Muscle of arm (tissue), 12 donors: Measurements from ENCODE around the gene DHX58. TPM values are rescaled to one million over a fixed set of nuclear protein-coding genes. Genes with fewer than 3 reads are reported as not detected.

Source experiments
- DNase-seq: peaks from one replicate; pipeline ENCODE4 v3.0.0-alpha.2; 2013
- polyA plus RNA-seq, 12 donors: library from polyadenylated mRNA; unstranded; fragments of 120-200 nt; gene quantifications; one replicate each; pipeline ENCODE4 v1.2.1, GENCODE V29; 2013; ENCODE audit not compliant: insufficient read length in 12 of 12

Gene DHX58
- polyA plus RNA-seq, 12 donors: 2.3 to 12.1 (median 5.3) TPM; not detected in 1

DNA sequence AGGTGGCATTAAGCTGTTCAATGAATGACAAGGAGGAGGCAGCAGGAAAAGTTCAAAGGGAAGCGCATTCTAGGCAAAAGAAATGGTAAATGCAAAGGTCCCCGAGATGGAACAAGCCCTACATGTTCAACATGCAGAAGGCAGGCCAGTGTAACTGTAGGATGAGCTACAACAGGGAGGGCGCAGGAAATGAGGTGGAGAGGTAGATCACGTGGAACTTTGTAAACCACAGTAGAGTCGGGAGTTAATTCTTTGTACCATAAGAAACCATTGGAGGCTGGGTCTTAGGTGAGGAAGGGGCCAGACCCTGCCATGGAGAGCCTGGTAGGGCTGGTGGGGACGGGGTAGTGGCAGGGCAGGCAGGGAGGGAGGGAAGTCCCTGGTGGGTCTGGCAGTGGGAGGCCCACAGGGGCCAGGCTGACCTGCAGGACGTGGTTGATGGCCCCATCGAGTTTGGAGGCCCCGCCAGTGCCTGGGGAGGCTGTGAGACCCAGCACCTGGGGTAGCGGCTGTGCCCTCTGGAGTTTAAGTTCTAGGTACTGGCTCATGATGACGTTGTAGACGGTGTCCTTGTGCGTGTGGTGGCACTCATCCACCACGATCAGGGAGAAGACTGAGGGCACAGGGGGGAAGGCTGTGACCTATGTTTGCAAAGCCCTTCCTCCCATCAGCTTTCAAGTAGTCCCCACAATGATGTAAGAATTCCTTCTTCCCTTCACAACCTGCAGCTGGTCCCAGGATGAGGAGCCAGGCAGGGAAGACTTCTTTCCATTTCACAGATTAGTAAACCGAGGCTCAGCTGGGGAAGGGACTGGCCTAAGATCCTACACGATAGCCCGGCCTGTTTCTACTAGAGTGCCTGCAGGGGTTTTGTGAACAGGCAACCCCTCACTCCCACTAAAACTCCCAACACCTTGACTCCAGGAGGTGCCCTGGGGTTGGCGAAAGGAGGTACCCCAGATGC is 1.9 kb downstream of the DHX58 start:
- no peak for DNase-seq

DNA sequence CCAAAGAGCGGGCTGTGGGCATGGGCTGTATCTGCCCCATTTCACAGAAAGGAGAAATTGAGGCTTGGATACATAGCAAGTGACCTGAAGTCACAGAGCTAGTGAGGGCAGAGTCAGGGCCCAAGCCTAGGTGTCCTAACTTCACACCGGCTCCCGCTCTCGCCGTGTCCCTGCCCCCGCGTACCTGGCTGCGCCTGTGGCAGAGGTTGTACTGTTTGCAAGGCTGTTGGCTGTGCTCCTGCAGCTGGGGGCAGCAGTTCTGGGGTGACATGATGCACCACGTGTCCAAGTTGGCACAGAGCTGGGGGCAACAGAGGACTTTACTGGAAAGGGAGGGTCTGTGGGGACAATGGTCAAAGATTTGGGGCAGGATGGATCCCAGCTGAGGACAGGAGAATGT is 3.4 kb downstream of the DHX58 start:
- DNase-seq: no peak

DNA sequence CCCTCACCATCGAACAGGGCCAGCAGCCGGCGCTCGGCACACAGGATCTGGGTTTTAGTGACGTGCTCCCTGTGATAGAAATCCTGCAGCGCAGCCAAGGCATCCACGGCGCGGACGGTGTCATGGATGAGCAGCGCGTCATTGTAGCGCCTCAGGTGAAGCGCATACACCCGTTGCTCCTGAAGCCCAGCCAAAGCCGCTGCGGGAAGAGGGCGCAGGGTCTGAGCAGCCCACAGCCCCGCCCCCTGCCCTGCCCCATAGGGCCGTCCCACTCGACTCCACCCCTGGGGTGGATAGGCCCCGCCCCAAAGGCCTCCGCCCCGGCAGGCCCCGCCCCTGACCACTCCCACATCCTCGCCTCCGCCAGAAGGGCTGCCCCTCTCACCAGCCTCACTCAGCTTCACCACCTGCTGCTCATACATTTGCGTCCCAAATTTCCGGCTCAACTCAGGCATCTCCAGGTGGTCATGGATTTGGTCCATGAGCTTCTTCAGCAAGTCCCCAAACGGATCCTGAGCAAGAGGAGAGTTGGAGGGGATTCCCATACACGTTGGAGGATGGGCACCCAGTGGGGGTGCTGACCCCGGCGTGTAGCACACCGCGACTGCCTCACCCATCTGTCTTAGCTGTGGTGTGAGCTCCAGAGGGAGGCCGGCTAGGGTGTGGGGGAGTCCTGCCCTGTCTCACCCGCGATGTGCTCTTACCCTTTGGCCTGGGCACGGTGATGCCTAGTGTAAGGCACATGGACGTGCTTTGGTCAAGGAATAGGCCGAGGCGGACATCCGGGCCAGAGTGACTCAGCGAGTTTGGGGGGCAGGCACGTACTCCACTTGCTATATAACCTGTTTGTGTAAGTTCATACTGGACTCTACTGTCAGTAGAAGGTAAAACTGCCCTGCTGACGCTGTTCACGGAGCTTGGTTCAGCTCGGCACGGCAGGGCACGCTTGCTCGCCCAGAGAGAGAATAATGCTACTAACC is 4.6 kb downstream of the DHX58 start:
- no peak for DNase-seq

DNA sequence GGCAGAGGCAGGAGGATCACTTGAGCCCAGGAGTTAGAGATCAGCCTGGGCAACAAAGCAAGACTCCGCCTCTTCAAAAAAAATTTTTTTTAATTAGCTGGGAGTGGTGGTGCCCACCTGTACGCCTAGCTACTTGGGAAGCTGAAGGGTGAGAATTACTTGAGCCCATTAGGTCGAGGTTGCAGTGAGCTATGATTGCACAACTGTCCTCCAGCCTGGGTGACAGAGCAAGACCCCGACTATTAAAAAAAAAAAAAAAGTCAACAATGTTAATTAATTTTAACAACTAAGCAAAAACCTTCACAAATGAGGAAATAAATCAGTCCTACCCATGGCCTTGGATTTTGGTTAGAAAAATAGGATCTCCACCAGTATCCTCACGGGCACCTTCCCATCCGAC is 5.4 kb downstream of the DHX58 start:
- no peak for DNase-seq

DNA sequence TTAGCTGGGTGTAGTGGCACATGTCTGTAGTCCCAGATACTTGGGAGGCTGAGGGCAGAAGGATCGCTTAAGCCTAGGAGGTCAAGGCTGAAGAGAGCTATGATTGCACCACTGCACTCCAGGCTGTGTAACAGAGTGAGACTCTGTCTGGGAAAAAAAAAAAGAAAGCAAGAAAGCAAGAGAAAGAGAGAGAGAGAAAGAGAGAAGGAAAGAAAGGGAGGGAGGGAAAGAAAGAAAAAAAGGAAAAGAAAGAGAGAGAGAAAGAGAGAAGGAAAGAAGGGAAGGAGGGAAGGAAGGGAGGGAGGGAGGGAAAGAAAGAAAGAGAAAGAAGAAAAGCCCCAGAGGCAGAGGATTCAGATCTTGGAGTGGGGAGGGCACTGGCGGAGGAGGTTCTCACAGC is 6.5 kb downstream of the DHX58 start:
- DNase-seq: no peak

DNA sequence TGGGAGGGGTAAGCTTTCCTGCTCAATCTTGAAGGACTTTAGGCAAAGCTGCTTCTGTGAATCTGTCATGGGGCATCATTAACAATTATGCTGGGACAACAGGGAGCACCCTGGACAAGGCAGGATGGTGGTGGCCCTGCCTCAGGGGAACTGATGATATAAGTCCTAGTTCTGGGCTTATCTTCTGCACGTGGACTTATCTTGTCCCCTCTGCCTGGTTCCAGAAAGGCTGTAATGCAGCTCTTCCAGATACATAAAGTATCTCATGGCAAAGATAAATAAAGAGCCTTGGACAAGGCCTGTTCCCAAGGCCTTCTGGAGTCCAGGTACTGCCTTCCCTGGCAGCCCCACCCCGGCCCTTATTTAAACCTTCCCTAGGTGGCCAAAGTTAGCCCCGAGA is 8.2 kb downstream of the DHX58 start:
- no peak for DNase-seq

DNA sequence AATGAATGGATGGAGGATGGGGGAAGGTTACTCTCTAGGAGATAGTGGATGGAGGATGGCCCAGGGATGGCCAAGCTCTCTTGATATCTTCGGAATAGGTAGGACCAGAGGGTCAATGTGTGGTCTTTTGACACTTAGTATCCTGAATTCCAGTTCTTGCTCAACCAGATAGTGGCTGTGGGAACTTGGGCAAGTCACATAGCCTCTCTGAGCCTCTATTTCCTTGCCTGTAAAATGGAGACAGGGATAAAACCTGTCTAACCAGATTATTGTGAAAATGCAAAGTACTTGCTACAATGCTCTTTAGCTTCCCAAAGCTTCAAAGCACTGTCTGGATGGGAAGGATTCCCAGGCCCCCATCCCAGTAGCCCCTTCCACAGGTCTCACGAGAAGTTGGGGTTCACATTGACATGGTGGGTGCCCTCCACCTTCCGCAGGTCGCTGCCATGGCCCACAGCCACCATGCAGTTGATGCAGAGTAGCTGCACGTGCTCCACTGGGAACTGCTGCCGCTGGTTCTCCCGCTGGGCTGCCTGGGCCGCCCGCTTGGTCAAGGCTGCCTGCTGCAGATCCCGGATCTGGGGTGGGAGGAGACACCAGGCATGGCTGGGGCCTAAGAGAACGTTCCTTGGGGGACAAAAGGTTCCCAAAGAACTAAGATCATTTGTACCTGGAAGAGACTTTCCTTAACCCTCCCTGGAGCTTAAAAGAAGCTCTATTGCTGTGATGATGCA is 9.1 kb downstream of the DHX58 start:
- no peak for DNase-seq

DNA sequence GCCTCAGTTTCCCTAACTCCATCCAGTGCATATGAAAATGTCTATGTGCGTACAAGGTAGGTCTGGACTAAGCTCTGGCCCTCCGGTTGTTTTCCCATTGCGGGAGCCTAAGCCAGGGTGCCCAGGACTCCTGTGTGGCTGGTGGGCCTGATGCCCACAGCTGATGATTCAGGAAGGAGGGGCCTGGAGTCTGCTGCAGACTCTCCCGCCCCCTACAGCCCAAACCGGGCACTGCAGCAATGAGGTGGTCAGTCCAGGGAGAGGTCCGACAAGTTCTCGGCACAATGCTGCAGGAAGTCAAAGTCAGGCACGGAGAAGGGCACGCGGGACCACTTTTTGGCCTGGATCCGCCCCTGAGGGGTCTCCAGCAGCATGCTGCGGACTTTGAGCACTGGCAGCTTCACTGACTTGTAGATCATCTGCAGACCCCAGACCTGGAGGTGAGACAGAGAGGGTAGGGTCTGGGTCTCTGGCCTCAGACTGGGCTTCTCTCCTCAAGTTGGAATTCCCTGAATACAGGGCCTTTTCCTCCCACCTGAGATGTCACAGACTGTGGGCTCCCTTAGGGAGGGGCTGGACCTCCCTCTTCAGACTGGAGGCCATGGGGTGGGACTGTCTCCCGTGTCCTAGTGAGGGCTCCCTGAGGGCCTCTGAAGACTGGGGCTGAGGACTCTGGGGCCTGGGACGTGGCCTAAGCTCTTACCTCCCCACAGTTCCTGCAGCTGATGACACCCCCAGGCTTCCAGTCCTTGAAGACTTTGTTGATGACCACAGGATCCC is 10.8 kb downstream of the DHX58 start:
- DNase-seq: peak; percentile 54

DNA sequence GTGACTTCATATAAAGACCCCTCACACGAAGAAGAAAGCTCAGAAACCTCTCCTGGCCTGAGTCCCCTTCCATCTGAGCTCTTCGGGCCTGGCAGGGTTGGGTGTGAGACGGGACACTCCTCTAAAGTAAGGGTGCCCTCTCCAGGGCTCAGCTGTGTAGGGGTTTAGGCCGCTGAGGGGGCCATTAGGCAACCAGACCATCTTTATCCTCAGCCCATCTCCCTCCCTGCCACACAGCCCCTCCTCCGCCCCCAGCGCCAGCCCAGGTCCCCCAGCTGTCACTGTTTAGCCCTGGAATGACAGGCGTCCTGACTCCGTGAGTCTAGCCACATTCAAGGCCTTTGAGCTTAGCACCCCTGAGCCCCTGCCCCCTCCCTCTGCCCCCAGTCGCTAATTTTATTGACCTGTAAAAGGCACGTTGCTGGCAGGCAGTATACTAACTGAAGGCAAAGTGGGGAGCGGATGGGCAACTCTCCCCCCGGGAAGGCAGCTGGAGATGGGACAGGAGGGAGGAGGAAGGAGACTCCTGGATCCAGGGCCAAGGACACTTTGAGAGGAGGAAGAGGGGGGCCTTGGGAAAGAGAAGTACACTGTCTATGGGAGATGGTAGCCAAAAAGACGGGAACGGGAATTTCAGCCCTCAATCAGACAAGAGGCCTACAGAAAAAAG is 13.6 kb downstream of the DHX58 start:
- no peak for DNase-seq

DNA sequence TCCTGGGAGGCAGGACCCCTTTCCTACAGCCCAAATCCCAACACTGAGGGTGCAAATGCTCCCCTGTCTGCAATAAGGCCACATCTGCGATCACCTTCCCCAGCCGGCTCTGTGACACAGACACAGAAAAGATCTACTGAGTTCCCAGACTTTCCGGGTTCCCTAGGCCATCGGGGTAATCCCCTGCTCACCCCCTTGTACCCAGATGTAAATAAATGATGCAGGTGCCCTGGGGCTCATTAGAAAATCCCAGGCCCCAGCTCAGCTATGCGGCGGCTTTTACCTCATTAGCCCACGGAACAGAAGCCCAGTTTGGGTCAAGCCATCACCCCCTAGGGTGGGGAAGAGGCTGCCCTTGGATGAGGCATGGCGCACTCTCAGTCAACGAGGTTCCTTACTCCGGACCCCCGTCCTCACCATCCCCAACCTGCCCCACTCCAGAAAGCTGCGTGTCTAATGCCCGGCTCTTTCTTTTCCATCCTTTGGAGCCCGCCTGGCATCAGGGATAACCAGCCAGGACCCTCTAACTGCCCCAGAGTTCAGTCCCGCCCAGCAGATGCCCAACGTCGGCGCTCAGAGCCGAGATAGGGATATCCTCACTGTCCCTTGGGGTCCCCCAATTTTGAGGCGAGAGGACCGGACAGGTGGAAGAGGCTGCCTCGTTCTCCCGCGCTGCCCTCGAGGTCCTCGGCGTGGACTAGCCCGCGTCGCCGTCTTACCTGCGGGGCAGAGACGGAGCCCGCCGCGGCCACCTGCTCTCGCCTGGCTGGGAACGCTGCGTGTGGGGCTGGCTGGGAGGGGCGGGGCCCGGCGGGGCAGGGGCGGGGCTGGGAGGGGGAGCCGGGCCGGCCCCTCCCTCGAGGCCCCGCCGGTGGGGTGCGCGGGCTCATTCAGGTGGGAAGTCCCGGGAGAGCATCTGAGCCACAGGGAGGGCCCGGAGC is 14.6 kb downstream of the DHX58 start, which contains the start of gene ZNF385C:
TSS of gene ZNF385C (minus strand) at position 783 of the 941 bp plus-strand sequence. CDS start 35,417 bp downstream, outside the sequence.
- DNase-seq: no peak

DNA sequence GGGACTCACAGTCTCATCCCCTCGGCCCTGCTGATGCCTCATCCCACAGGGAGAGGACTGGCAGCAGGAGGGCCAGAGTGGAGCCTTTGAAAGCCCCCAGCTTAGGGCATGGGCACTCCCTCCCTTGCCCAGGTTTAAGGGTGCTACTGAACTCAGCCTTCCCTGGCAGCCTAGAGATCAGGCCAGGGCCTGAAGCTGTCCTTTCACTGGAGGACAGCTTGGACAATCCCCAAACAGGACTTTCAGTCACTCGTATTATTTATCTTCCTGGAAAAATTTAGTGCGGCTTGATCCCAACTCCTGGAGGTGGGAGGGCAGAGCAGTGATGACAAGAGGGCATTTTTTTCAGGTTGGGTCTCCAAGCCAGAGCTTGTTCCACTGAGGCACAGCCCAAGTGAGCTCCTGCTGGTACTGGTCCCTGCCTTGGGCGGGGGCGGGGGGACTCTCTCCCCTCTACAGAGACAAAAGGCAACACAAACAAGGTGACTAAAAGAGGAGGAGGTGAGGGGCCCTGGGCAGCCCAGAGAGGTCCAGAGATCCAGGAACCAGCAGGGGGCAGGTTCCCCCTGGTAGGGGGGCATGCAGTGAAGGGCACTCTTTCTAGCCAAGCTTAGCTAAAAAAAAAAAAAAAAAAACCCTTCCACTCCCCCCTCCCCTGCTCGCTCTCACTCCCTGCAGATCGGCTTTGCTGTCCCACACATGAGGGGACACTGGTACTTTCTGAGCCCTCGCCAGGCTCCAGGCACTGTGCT is 16.0 kb downstream of the DHX58 start:
- no peak for DNase-seq

DNA sequence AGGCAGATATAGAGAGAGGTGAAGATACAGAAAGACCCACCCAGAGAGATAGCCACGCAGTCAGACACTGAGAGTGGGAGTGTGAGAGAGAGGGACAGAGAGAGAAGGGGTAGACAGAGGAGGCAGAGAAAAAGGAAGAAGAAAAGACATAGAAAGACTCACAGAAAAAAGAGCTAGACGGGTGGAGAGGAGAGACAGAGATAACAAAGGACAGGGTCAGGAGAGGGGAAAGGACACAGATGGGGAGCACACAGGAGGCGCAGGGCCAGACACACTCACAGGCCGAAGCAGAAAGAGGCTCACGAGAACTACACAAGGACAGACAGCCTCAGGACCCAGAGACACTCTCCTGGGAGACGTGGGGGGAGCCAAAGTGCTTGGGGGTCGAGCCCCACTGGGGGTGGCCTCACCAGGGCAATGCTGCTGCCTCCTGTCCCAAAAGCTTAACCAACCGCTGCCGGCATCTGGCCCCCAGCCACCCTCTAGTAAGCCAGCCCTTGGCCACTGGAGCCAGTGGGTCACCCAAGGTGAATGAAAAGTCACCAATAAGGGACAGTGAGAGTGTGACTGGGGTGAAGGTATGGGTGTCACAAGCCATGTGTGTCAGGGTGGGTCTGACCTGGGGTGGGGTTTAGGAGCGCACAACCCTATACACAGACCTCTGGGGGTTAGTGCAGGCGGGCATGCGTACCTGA is 18.0 kb downstream of the DHX58 start:
- DNase-seq: no peak

DNA sequence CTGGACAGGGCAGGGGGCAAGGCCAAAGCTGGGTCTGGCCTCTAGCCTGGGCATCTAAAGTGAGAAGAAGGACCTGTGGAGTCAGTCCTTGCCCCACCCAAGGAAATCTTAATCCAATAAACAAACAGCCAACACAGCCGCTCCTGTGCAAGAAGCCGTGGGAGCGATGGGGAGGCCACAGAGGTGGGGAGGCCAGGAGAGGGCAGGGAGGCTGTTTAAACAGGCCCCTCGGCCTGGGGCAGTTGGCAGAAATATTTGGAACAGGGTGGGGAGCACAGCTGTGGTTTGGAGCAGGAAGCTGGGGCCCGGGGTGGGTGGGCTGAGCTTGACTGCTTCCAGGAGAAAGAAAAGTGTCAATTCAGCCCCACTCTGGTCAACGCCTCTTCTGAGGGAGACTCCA is 19.6 kb downstream of the DHX58 start:
- DNase-seq: no peak

DNA sequence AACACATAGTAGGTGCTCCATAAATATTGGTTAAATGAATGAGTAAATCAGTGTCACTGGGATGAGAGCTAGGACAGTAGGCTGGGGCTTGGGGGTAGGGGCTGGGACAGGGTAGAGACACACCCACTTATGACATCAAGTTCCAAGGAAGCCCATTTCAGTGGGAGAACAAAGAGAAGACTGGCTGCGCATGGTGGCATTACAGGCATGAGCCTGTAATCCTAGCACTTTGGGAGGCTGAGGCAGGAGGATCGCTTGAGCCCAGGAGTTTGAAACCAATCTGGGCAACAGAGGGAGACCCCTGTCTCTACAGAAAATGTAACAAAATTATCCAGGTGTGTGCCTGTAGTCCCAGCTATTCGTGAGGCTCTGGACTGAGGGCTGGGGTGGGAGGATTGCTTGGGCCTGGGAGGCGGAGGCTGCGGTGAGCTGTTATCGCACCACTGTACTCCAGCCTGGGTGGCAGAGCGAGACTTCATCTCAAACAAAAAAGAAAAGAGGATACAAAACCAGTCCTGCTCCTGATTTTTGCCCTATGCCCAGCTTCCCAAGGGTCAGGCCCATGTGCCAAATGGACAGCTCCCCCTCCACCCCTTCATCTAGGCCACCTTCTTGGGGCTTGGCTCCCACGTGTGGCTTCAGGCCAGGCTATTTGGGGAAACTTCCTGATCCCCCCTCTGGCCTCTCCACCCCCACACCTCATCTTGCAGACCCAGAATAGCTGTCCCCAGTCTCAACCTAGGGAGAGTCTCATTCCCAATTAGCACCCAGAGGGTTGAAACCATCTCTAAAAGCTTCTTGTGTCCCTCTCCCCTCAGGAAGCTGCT is 21.3 kb downstream of the DHX58 start:
- no peak for DNase-seq

DNA sequence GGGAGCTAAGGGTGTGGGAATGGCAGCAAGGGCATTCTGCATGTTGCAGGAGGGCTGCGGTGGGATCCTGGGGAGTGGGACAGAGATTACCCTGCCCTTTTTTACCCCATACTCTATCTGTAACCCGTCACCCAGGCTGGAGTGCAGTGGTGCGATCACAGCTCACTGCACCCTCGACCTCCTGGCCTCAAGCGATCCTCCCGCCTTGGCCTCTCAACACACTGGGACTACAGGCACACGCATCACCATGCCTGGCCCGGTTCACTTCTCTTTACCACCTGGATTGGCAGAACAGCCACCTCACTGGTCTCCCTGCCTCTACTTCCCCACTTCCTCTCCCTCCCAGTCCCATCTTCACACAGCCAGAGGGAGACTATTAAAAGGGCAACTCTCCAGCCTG is 23.8 kb downstream of the DHX58 start:
- DNase-seq: no peak
